ENCODE results near the gene CCDC91. TPM values are rescaled to one million over a fixed set of nuclear protein-coding genes. Genes with fewer than 3 reads are reported as not detected.
A peak's percentile ranks its signal among the peaks of the same experiment; 100 is the strongest.

The CCDC91 gene, protein sequence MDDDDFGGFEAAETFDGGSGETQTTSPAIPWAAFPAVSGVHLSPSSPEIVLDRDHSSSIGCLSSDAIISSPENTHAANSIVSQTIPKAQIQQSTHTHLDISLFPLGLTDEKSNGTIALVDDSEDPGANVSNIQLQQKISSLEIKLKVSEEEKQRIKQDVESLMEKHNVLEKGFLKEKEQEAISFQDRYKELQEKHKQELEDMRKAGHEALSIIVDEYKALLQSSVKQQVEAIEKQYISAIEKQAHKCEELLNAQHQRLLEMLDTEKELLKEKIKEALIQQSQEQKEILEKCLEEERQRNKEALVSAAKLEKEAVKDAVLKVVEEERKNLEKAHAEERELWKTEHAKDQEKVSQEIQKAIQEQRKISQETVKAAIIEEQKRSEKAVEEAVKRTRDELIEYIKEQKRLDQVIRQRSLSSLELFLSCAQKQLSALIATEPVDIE
- 31.4 TPM for total RNA-seq (2013)
- 10 to 100 TPM in 2 of 3 donors, 1 to 10 TPM in 1; 6.3 to 18.1 (median 15.6) TPM for polyA plus RNA-seq
- polyA minus RNA-seq = 12.2 and 16.1 TPM in 2 replicates
- 18.5 to 37.7 (median 27.0) reads per million in 11 experiments for total RNA-seq

DNA sequence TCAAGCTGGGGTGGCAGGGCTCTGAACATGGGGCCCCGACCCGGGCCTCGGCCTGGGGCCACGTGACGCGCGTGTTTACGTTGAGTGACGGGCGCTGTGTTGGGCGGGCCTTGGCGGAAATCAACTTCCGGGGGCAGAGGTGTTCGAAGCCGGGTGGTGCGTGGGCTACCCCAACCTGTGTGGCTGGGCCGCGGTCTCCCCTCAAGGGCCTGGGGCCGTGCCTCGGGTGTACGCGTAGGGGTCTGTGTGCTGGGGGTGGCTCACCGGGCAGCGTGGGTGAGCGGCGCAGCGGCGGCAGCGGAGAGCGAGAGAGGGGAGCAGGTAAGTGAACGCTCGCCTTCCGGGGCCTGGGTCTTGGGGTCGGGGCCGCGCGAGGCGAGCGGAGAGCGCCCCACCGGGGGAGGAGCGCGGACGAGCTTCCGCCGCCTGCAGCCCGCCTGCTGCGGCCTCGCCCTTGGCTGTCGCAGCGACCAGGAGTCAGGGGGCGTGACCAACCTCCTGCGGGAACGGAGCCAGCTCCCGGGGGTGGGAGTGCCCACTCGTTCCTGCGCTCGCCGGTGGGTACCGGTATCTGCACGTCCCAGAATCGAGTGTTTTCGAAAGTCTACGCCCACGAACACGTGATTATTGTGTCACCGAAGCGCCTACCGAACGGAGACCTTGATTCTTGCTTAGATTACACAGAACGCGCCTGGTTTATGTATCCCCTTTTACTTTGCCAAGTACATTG, at the start of gene CCDC91:
CCDC91 (plus strand) TSS at position 136 of the 730 bp plus-strand sequence. CDS start 66,760 bp downstream, outside the sequence.
- H4K20me1 ChIP-seq (ENCODE audit: insufficient read depth, low read length) = peaks cover under 1% of the 10 kb centered on the region

More for the DNA sequence above, at the start of gene CCDC91:
- peaks cover 0 to 9% of the 10 kb centered on the region in 2 donors for H3K36me3 ChIP-seq (replicated peaks in 1 of 2; ENCODE audit: control insufficient read depth in 1 of 2, insufficient read depth in 2 of 2, low read length in 2 of 2)
- H3K4me2 ChIP-seq (replicated peaks; ENCODE audit: extremely low read depth, low read length, poor library complexity, severe bottlenecking) = peak within 1 kb of the TSS; percentile 83
- H3K36me3 Mint-ChIP-seq = peaks cover 9 to 16% of the 10 kb centered on the region in 2 donors
- H3K27me3 ChIP-seq (ENCODE audit: control insufficient read depth in 2 of 2, insufficient read depth in 2 of 2, low read length in 2 of 2) = no peaks in the 10 kb centered on the region
- peaks cover 0 to 7% of the 10 kb centered on the region in 2 donors for H3K9me3 ChIP-seq (replicated peaks in 1 of 2; ENCODE audit: control insufficient read depth in 1 of 2, insufficient read depth in 1 of 2, low read length in 2 of 2)
- H3K4me3 ChIP-seq (replicated peaks in 1 of 3; ENCODE audit: low read depth in 2 of 3, low read length in 3 of 3) = peak within 1 kb of the TSS; percentile 70 to 89 (median 85)
- peak within 1 kb of the TSS; percentile 92 to 99 (median 96) for H3K27ac Mint-ChIP-seq
- peaks cover 40% of the 10 kb centered on the region for H3K79me2 ChIP-seq (ENCODE audit: insufficient read depth, low read length)
- peak within 1 kb of the TSS; percentile 92 to 96 for H3K4me3 Mint-ChIP-seq
- peak within 1 kb of the TSS; percentile 89 to 92 for H3K27ac ChIP-seq (ENCODE audit: low read depth in 1 of 2, low read length in 2 of 2)
- H3K4me1 Mint-ChIP-seq = peaks cover 16% of the 10 kb centered on the region
- peak within 1 kb of the TSS; percentile 85 for H2AFZ ChIP-seq (ENCODE audit: insufficient read depth, low read depth, low read length, poor library complexity, severe bottlenecking)
- H3K9me3 Mint-ChIP-seq = peaks cover 3 to 20% (median 9%) of the 10 kb centered on the region in 7 donors
- H3K9ac ChIP-seq (ENCODE audit: insufficient read depth, low read length, poor library complexity, severe bottlenecking) = peak within 1 kb of the TSS; percentile 94
- intact Hi-C loops (cut with micrococcal nuclease) = no loop called here
- TF ChIP-seq, protein P1, sequence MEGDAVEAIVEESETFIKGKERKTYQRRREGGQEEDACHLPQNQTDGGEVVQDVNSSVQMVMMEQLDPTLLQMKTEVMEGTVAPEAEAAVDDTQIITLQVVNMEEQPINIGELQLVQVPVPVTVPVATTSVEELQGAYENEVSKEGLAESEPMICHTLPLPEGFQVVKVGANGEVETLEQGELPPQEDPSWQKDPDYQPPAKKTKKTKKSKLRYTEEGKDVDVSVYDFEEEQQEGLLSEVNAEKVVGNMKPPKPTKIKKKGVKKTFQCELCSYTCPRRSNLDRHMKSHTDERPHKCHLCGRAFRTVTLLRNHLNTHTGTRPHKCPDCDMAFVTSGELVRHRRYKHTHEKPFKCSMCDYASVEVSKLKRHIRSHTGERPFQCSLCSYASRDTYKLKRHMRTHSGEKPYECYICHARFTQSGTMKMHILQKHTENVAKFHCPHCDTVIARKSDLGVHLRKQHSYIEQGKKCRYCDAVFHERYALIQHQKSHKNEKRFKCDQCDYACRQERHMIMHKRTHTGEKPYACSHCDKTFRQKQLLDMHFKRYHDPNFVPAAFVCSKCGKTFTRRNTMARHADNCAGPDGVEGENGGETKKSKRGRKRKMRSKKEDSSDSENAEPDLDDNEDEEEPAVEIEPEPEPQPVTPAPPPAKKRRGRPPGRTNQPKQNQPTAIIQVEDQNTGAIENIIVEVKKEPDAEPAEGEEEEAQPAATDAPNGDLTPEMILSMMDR (IDR thresholded peaks at IDR 0.05) = no peak
- WGBS (ENCODE audit: insufficient coverage) = under 1% methylated on average over 72 of the region's 72 CpGs
- no peaks in the 10 kb centered on the region for H3K27me3 Mint-ChIP-seq (ENCODE audit: low read depth in 3 of 3)
- DNase-seq = peak; percentile 69 to 78 (median 76)
- H3K4me1 ChIP-seq (ENCODE audit: control insufficient read depth in 1 of 2, insufficient read depth in 2 of 2, low read length in 2 of 2) = peaks cover 15 to 20% of the 10 kb centered on the region in 2 donors

All from CD14-positive monocyte (primary cell).